ENCODE results near the gene CLCNKB. TPM values are rescaled to one million over a fixed set of nuclear protein-coding genes. Genes with fewer than 3 reads are reported as not detected.

CLCNKB gene
- total and polyA plus RNA-seq, 2 of the 13 experiments (the other 11 are each of a cell fraction or from before 2014, with no cell fraction given): 0.04 TPM; not detected in 1

- TF ChIP-seq MYC (CRISPR knock-in tag; IDR thresholded peaks at IDR 0.05; ENCODE audit: borderline replicate concordance) (peak; percentile 70; the same call in 1 of the 2 replicates), NPAS2 (CRISPR knock-in tag; IDR thresholded peaks at IDR 0.05; ENCODE audit: borderline replicate concordance) (no peak), SKIL (CRISPR knock-in tag; IDR thresholded peaks at IDR 0.05; ENCODE audit: borderline replicate concordance) (no peak), PATZ1 (CRISPR knock-in tag; IDR thresholded peaks at IDR 0.05) (peak; percentile 38; the same call in 1 of the 2 replicates), SAP130 (CRISPR knock-in tag; IDR thresholded peaks at IDR 0.05; ENCODE audit: low read depth) (peak; percentile 67), ZNF543 (CRISPR knock-in tag; IDR thresholded peaks at IDR 0.05) (no peak), ZXDC (CRISPR knock-in tag; IDR thresholded peaks at IDR 0.05) (no peak), FOXP4 (CRISPR knock-in tag; IDR thresholded peaks at IDR 0.05) (no peak), ZNF281 (CRISPR knock-in tag; IDR thresholded peaks at IDR 0.05; ENCODE audit: borderline replicate concordance) (peak; percentile 71; the same call in 1 of the 2 replicates), NR0B2 (CRISPR knock-in tag; IDR thresholded peaks at IDR 0.05) (0 out of 2 replicates have a peak, but pooled peaks have one; percentile 42), GFI1 (CRISPR knock-in tag; IDR thresholded peaks at IDR 0.05; ENCODE audit: borderline replicate concordance) (0 out of 2 replicates have a peak, but pooled peaks have one; percentile 35), ZIK1 (CRISPR knock-in tag; IDR thresholded peaks at IDR 0.05; ENCODE audit: borderline replicate concordance, low read depth) (no peak), POGZ (CRISPR knock-in tag; IDR thresholded peaks at IDR 0.05) (no peak)
Observed at GRCh38 chr1:16014509-16015482, 28.8 kb upstream of the CLCNKB start (continued).

Measured in HepG2 (cell line).